B cell (primary cell): ENCODE results near the gene CAMK1D. TPM values are rescaled to one million over a fixed set of nuclear protein-coding genes. Genes with fewer than 3 reads are reported as not detected.

Experiments
- ATAC-seq: fragments of 200-7000 bp; cut with Tn5 transposase; one replicate; pipeline ENCODE4 v1.10.0; 2021; ENCODE audit warnings: low read depth, mild to moderate bottlenecking, moderate number of reproducible peaks, moderate library complexity
- CTCF ChIA-PET: fragments of 350-600 bp; sonication (Branson Sonifier 250); formaldehyde crosslinking; loops from one replicate; lab custom pipeline; 2021; ENCODE audit warnings: antibody characterized with exemption, inconsistent platforms; lab: Charles Lee
- POLR2A ChIA-PET: fragments of 350-600 bp; sonication (Branson Sonifier 250); formaldehyde crosslinking; loops from one replicate; lab custom pipeline; 2021; ENCODE audit warnings: antibody characterized with exemption; lab: Charles Lee
- DNase-seq: peaks from one replicate; pipeline ENCODE4 v3.0.0; 2013
- H2AFZ ChIP-seq: 2 replicates; pipeline ENCODE4 v1.6.1; 2012; ENCODE audit warnings: mild to moderate bottlenecking, low read depth, low read length; ENCODE audit not compliant: insufficient read depth, poor library complexity, severe bottlenecking
- H3K27ac ChIP-seq, 2 donors: 1 replicate in 1 of 2; 2 replicates in 1 of 2; pipeline ENCODE4 v1.5.1; 2012 to 2013; ENCODE audit warnings: low read length in 2 of 2, mild to moderate bottlenecking in 2 of 2, moderate library complexity in 1 of 2
- H3K27me3 ChIP-seq, 4 experiments: fragments of 200-600 bp in 1 of 4; sonication (generic) in 1 of 4; replicated peaks in 1 of 4; 1 replicate in 2 of 4; 2 replicates in 2 of 4; pipeline versions ENCODE4 v1.6.1 to v1.7.0; 2013 to 2016; ENCODE audit warnings: low read length in 3 of 4, mild to moderate bottlenecking in 2 of 4, mixed read lengths in 1 of 4, moderate library complexity in 1 of 4; ENCODE audit not compliant: insufficient read depth in 4 of 4, control insufficient read depth in 3 of 4; ENCODE audit errors: control extremely low read depth in 1 of 4
- H3K36me3 ChIP-seq, 2 experiments: replicated peaks in 1 of 2; 1 replicate in 1 of 2; 2 replicates in 1 of 2; pipeline versions ENCODE4 v1.6.1 to v1.7.1; 2013; ENCODE audit warnings: low read length in 1 of 2; ENCODE audit not compliant: insufficient read depth in 2 of 2, control insufficient read depth in 1 of 2; ENCODE audit errors: control extremely low read depth in 1 of 2, extremely low read depth in 1 of 2
- H3K4me1 ChIP-seq, 2 donors: fragments of 200-600 bp in 1 of 2; sonication (generic) in 1 of 2; 1 replicate in 1 of 2; 2 replicates in 1 of 2; pipeline versions ENCODE4 v1.5.1 to v1.6.1; 2013 to 2017; ENCODE audit warnings: low read length in 2 of 2; ENCODE audit not compliant: control insufficient read depth in 2 of 2, insufficient read depth in 2 of 2
- H3K4me2 ChIP-seq: replicated peaks from 2 replicates; pipeline ENCODE3; 2012; ENCODE audit warnings: mild to moderate bottlenecking, low read depth, low read length; ENCODE audit not compliant: poor library complexity, severe bottlenecking
- H3K4me3 ChIP-seq, 5 experiments: fragments of 200-600 bp in 1 of 5; sonication (generic) in 1 of 5; 1 replicate in 3 of 5; 2 replicates in 2 of 5; pipeline versions ENCODE4 v1.5.1 to v1.7.0; 2011 to 2016; ENCODE audit warnings: low read length in 4 of 5, mild to moderate bottlenecking in 4 of 5, low read depth in 2 of 5, control low read depth in 1 of 5, moderate library complexity in 1 of 5; ENCODE audit not compliant: insufficient read depth in 1 of 5; ENCODE audit errors: control extremely low read depth in 1 of 5, extremely low read depth in 1 of 5
- H3K79me2 ChIP-seq: fragments of 200-600 bp; sonication (generic); one replicate; pipeline ENCODE4 v1.6.0; 2016; ENCODE audit warnings: low read length; ENCODE audit not compliant: control insufficient read depth, insufficient read depth
- H3K9ac ChIP-seq: fragments of 200-600 bp; sonication (generic); 2 replicates; pipeline ENCODE4 v1.6.1; 2017; ENCODE audit warnings: mild to moderate bottlenecking, low read length, moderate library complexity
- H3K9me3 ChIP-seq, 3 donors: one replicate each; pipeline versions ENCODE4 v1.6.1 to v1.7.1; 2013; ENCODE audit warnings: low read length in 2 of 3; ENCODE audit not compliant: control insufficient read depth in 2 of 3, insufficient read depth in 1 of 3; ENCODE audit errors: control extremely low read depth in 1 of 3
- H4K20me1 ChIP-seq: 2 replicates; pipeline ENCODE4 v1.6.0; 2012; ENCODE audit warnings: mild to moderate bottlenecking, low read length; ENCODE audit not compliant: insufficient read depth, control insufficient read depth, poor library complexity, severe bottlenecking
- H3K27ac Mint-ChIP-seq: one replicate; pipeline ENCODE4 v1.8.0; 2021; ENCODE audit warnings: mixed read lengths
- H3K27me3 Mint-ChIP-seq: one replicate; pipeline ENCODE4 v1.8.0; 2021; ENCODE audit warnings: mixed read lengths
- H3K4me1 Mint-ChIP-seq: one replicate; pipeline ENCODE4 v1.8.0; 2021; ENCODE audit warnings: mixed read lengths
- H3K4me3 Mint-ChIP-seq: one replicate; pipeline ENCODE4 v1.8.0; 2021; ENCODE audit warnings: mixed read lengths
- H3K9me3 Mint-ChIP-seq: one replicate; pipeline ENCODE4 v1.8.0; 2022; ENCODE audit warnings: mixed read lengths; ENCODE audit not compliant: insufficient read depth
- CTCF ChIP-seq: fragments of 200-600 bp; IDR thresholded peaks from one replicate; pipeline ENCODE4 v1.8.0; 2022; ENCODE audit warnings: antibody characterized with exemption, mild to moderate bottlenecking
- EZH2 ChIP-seq: IDR thresholded peaks from 2 replicates; pipeline ENCODE4 v1.6.1; 2012; ENCODE audit warnings: borderline replicate concordance, low read depth, mild to moderate bottlenecking, moderate library complexity, low read length; ENCODE audit not compliant: insufficient read depth, poor library complexity, severe bottlenecking
- whole genome bisulfite sequencing: methylation state at CpG from one replicate; pipeline ENCODE4 v1.1.5; 2013; ENCODE audit warnings: missing lambda C conversion rate; ENCODE audit not compliant: insufficient coverage; 5-methylcytosine and 5-hydroxymethylcytosine counted together
- intact Hi-C: fragments of 100-400 bp; cut with micrococcal nuclease; formaldehyde crosslinking; loops from one replicate; pipeline ENCODE4 v1.10.0; 2022
- polyA plus RNA-seq: library from polyadenylated mRNA; depleted of rRNA; stranded (reverse); fragments of >200 nt; gene quantifications from 2 replicates; pipeline ENCODE4 v1.2.3, GENCODE V29; 2012
- total RNA-seq, 2 donors: library from RNA; stranded (reverse); fragments of 120-200 nt in 1 of 2; gene quantifications; 1 replicate in 1 of 2; 2 replicates in 1 of 2; pipeline versions ENCODE4 v1.2.3 to v1.2.4, GENCODE V29; 2013 to 2022

Gene CAMK1D
- total and polyA plus RNA-seq, 2 donors (not counting 1 experiment from before 2014, with no cell fraction given) = 34.1 to 69.7 TPM

GRCh38 chr10:12617191-12618175, 268.1 kb downstream of the CAMK1D start:
- DNase-seq = peak; percentile 26
- Histone ChIP-seq H3K9ac (no peak overlapping the region), H3K4me1 (peaks cover 10 to 16% of the 10 kb centered on the region in 2 donors), H4K20me1 (peaks cover 74% of the 10 kb centered on the region), H3K4me3 (no peak overlapping the region), H3K9me3 (no peaks in the 10 kb centered on the region), H2AFZ (no peak overlapping the region), H3K4me2 (peak overlapping the region; percentile 23), H3K36me3 (no peaks in the 10 kb centered on the region), H3K79me2 (peaks cover 98% of the 10 kb centered on the region), H3K27me3 (no peaks in the 10 kb centered on the region), H3K27ac (no peak overlapping the region)
- Mint-ChIP-seq H3K27ac (peak overlapping the region; percentile 7), H3K4me3 (no peak overlapping the region), H3K27me3 (no peaks in the 10 kb centered on the region), H3K4me1 (peaks cover 34% of the 10 kb centered on the region), H3K9me3 (no peaks in the 10 kb centered on the region)
- no peak for TF ChIP-seq CTCF
- no peak for TF ChIP-seq EZH2
- no peak for ATAC-seq
- 69% methylated on average over 6 of the region's 15 CpGs for WGBS
- ChIA-PET POLR2A (no interaction called here), CTCF (interaction anchor here (1.4 kb wide), 1 partner anchor 39 kb away, joined by 3 read pairs; no protein-coding TSS in a partner anchor)
- intact Hi-C loops = no loop called here

DNA sequence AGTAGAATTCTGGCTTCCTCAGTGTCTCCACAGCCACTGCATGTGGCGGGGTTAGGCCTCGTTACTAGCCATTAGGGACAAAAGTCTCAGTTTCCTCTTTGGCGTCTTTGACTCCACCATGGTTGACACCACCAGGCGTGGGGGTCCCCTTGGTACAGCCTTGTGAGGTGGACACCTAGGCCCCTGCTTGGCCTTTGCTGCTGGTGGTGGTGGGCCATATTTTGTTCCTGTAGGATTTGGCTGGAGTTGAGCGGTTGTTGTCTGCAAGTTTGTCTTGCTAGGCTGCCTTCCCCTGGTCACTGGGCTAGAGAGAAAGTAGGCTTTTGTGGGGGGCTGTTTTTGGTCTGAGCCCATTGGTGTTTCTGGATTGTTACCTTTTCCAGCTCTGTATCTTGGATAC, 272.7 kb downstream of the CAMK1D start:
- 97% methylated on average over 5 of the region's 5 CpGs for whole genome bisulfite sequencing
- H3K4me3 Mint-ChIP-seq = no peak overlapping the region
- ChIA-PET POLR2A (interaction anchor here (0.5 kb wide), 1 partner anchor 373 kb away, joined by 4 read pairs; no protein-coding TSS in a partner anchor), CTCF (no interaction called here)
- peaks cover 58% of the 10 kb centered on the region for H4K20me1 ChIP-seq
- TF ChIP-seq CTCF (no peak), EZH2 (no peak)
- no peak overlapping the region for H3K4me2 ChIP-seq
- H3K4me3 ChIP-seq = no peak overlapping the region
- peaks cover 5 to 16% of the 10 kb centered on the region in 2 donors for H3K4me1 ChIP-seq
- H3K4me1 Mint-ChIP-seq = peaks cover 38% of the 10 kb centered on the region
- H3K27ac Mint-ChIP-seq = no peak overlapping the region
- no peaks in the 10 kb centered on the region for H3K27me3 ChIP-seq
- peaks cover 0 to 3% of the 10 kb centered on the region in 2 experiments for H3K36me3 ChIP-seq
- no peak overlapping the region for H3K27ac ChIP-seq
- H2AFZ ChIP-seq = no peak overlapping the region
- H3K27me3 Mint-ChIP-seq = no peaks in the 10 kb centered on the region
- intact Hi-C loops = no loop called here
- H3K9me3 ChIP-seq = no peaks in the 10 kb centered on the region
- ATAC-seq (no peak), DNase-seq (no peak)
- H3K9me3 Mint-ChIP-seq = no peaks in the 10 kb centered on the region
- H3K79me2 ChIP-seq = peaks cover 88% of the 10 kb centered on the region
- H3K9ac ChIP-seq = no peak overlapping the region
